GM19043 (cell line): ENCODE results near the gene TRIM43.
"Not testable (repeated sequence)": the region's sequence is repeated elsewhere in the genome, so short reads cannot be mapped to it uniquely, and the experiment has no call there.

Experiments used
- ATAC-seq: cut with Tn5 transposase; IDR thresholded peaks from one replicate; pipeline ENCODE4 v1.9.1; 2021; ENCODE audit warnings: low read depth; ENCODE audit not compliant: unreplicated experiment

TRIM43 gene

GRCh38 chr2:95640515-95641288 lies 48.9 kb downstream of the TRIM43 start:
- not testable (repeated sequence) for ATAC-seq

- not testable (repeated sequence) for ATAC-seq
Observed at GRCh38 chr2:95641289-95641575, 49.4 kb downstream of the TRIM43 start.

GRCh38 chr2:95641787-95642186 lies 50.0 kb downstream of the TRIM43 start:
- not testable (repeated sequence) for ATAC-seq

- ATAC-seq: not testable (repeated sequence)
Observed at GRCh38 chr2:95642360-95642759, 50.6 kb downstream of the TRIM43 start.

- ATAC-seq: not testable (repeated sequence)
Observed at GRCh38 chr2:95642951-95643350, 51.1 kb downstream of the TRIM43 start.

- ATAC-seq: not testable (repeated sequence)
Observed at GRCh38 chr2:95645312-95645711, 53.5 kb downstream of the TRIM43 start.

- not testable (repeated sequence) for ATAC-seq
Observed at GRCh38 chr2:95646274-95646994, 54.6 kb downstream of the TRIM43 start.

GRCh38 chr2:95648894-95649544 lies 57.2 kb downstream of the TRIM43 start:
- ATAC-seq: not testable (repeated sequence)
